ENCODE measurements around the gene SLC2A4RG.
"Not testable (repeated sequence)": the region's sequence is repeated elsewhere in the genome, so short reads cannot be mapped to it uniquely, and the experiment has no call there.

Gene SLC2A4RG

DNA sequence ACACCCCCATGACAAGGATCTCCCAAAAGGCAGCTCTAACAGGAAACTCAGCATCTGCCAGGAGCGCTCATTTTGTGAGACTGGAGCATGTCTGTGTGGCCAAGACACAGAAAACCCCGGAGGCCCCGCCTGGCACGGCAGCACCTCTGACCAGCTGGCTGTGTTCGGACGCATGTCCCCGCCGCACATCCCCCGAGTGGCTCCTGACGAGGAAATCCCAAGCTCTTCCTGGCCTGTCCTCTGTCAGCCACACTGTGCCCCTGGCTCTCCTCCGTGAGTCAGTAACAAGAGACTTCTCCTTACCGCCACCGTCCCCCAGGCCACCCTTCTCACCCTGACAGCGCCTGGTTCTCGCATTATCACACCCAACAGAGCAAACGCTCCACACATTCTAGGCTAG lies 14.4 kb downstream of the SLC2A4RG start:
- DNase-seq (ENCODE audit: low read depth): no peak

- DNase-seq (ENCODE audit: low read depth): no peak
These were observed 16.5 kb downstream of the SLC2A4RG start for GRCh38 chr20:63755933-63756647.

GRCh38 chr20:63756648-63756991 lies 17.0 kb downstream of the SLC2A4RG start:
- DNase-seq (ENCODE audit: low read depth): no peak

DNA sequence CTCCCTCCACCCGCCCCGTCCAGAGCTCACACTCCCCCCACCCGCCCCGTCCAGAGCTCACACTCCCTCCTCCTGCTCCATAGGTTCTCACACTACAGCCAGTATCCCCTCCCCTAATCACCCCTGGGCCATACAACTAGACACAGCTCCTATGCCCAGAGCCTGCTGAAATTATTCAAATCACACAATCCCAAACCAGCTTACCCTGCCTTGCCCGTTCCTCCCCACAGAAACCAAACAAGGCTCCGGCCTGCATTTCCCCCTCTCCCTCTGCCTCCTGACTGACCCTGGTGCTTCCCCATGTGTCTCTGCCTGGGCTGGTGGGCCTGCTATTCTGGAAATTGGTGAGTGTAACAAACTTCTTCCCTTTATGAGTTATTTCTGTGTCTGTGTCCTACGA lies 18.6 kb downstream of the SLC2A4RG start:
- no peak for DNase-seq (ENCODE audit: low read depth)

DNA sequence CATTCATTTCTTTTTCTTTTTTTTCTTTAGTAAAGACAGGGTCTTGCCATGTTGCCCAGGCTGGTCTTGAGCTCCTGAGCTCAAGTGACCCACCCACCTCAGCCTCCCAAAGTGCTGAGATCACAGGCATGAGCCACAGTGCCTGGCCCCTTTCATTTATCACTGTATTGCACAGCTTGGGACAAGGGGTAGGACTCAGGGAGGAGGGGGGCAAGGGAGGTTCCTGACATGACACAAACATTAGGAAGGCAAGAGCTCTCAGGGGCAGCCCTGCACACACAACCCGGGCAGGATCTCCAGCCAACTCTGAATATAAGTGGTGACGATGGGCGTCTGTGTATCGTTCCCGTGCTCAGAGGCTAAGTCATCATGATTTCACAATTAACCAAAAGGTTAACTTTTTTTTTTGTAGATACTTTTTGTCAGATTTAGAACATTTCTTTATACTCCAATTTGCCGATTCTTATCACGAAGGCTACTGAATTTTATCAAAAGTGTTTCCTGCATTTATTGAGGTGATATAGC lies 19.9 kb downstream of the SLC2A4RG start:
- no peak for DNase-seq (ENCODE audit: low read depth)

GRCh38 chr20:63765082-63765873 lies 25.7 kb downstream of the SLC2A4RG start:
- no peak for DNase-seq (ENCODE audit: low read depth)

- no peak for DNase-seq (ENCODE audit: low read depth)
These were observed 26.3 kb downstream of the SLC2A4RG start for GRCh38 chr20:63765902-63766301.

DNA sequence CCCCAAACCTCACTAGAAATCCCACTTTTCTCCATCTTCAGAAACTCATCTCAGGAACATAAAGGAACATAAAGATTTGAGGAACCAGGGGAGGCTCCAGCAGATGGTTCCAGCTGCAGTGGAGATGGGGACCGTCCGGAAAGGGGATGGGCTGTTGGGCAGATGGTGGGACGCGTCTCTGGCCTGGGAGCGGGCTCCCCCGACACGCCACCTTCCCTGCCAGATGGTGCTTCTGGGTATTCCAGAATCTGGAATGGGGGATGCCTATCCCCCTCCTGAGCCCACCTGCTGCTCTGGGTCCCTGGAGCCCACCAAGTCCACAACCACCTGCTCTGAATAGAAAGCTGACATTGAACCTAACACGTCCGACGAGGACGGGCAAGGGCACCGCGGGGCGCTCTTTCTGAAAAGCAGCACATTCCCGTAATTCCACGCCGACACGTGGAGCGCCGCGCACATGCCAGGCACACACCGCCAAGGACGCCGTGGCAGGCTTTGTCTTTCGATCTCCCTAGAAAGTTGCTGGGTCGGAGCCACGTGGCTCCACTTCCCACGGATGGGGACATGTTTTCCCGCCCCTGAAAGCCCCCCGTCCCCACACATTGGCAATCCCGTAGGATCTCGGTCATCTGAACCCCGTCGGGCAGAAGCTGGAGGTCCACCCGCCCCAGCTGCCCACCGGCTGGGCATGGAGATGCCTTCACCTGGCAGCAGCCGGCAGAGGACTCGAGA lies 27.3 kb downstream of the SLC2A4RG start:
- no peak for DNase-seq (ENCODE audit: low read depth)

DNA sequence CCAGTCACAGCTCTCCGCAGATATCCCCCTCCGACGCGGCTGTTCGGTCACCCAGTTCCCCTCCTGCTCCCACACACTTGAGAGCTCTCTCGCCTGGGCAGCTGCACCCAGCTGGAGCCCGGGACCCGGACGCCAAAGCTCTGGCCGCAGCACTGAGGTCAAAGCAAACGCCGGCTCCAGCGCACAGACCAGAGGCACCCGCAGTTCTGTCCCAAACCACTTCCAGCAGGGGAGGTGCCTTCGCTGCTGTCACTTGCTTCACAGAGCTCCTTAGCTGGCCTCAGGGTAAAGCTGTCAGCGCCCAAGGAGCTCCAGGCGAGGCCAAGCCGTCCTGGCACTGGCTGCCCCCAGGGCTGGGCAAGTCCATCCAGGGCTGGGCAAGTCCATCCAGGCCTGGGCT lies 27.9 kb downstream of the SLC2A4RG start:
- DNase-seq (ENCODE audit: low read depth): no peak

GRCh38 chr20:63767886-63768285 lies 28.3 kb downstream of the SLC2A4RG start:
- DNase-seq (ENCODE audit: low read depth): no peak

DNA sequence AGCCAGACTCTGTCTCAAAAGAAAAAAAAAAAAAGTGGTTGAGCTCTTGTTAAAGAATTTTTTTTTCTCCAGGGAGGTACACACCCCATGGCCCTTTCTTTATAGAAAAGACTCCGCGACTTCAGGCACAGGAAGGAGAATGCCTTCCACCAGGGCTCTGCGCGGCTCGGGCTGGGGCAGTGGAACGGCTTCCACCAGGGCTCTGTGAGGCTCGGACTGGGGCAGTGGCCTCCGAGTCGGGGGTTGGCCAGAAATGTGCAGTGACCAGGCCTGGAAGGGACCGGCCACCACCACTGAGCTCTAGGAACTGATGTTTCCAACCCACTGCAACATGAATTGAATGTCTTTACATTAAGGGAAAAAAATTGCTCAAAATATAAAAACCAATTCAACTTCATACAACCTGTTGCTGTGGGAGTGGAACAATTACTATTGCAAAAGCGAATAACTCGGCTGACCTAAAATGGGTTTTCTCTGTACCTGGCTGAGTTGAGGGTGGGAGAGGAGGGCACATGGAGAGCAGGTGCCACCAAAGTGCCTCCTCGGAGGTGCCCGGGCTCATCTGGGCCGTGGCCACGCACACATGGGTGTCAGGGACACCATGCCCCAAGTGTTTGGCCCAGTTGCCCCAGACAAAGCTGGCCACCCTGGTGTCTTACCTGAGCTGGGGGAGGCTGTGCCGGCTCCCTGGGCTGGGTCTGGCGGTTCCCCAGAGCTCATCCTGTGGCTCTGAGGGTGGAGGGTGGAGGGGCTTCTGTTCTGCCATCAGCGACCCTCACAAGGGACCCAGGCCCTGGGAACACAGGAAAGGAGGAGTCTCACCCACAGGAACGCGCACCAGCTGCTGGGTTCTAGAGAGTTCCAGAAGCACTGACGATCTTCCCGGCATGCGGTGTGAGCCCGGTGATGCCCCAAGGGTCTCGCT lies 29.3 kb downstream of the SLC2A4RG start:
- no peak for DNase-seq (ENCODE audit: low read depth)

DNA sequence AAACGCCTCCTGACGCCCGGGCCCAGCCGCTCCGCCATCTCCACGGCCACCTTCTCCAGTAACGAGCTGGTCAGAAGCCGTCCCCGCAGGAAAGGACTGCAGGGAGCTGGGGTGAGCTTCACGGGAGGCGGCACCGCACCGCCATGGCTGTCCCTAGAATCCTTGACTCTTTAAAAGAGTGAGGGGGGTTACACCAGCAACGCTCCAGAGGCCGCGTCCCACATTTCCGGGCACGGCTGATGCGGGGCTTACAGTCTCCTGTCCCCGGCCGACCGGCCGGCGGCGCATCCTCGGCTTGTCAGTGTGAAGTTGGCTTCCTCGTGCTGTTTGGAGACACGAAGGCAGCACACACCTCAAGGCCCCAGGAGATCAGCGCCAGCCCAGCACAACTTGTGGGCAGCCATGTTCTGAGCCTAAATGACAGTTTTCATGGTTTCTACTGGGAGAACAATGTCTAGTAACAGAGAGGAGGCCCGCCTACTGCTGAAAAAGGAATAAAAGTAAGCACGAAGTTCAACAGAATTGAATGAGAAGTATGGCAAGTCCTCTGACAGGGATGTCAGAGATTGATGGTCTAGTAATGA lies 30.4 kb downstream of the SLC2A4RG start:
- DNase-seq (ENCODE audit: low read depth): no peak

DNA sequence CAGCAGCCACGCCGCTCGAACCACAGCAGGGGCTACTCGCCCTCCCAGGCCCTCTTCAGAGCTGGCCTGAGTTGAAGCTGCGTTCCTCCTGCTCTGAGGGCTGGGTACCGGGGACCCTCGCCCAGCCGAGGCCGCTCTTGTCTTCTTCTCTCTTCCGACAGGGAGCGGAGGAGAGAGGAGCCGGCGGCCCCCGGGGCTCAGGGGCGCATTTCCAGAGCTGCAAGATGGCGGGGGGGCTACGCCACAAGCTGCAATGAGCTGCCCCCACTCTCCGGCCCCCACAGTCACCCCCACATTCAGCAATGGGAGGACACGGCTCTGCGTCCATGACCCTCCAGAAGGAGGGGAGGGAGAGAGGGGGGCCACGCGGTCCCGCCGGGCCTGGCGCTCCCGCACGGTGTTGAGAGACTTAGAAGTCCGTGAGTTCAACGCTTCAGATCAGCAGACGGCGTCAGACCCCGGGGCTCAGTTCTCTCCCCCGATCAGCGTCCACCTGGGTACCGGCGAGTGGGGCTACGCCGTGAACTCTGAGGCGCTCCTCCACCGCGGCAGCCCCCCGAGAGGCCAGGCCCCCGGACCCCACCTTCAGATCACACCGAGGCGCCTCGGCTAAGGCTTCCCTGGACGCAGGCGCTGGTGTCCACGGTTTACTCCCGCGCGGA lies 31.6 kb downstream of the SLC2A4RG start:
- no peak for DNase-seq (ENCODE audit: low read depth)

GRCh38 chr20:63772781-63773518 lies 33.4 kb downstream of the SLC2A4RG start:
- no peak for DNase-seq (ENCODE audit: low read depth)

DNA sequence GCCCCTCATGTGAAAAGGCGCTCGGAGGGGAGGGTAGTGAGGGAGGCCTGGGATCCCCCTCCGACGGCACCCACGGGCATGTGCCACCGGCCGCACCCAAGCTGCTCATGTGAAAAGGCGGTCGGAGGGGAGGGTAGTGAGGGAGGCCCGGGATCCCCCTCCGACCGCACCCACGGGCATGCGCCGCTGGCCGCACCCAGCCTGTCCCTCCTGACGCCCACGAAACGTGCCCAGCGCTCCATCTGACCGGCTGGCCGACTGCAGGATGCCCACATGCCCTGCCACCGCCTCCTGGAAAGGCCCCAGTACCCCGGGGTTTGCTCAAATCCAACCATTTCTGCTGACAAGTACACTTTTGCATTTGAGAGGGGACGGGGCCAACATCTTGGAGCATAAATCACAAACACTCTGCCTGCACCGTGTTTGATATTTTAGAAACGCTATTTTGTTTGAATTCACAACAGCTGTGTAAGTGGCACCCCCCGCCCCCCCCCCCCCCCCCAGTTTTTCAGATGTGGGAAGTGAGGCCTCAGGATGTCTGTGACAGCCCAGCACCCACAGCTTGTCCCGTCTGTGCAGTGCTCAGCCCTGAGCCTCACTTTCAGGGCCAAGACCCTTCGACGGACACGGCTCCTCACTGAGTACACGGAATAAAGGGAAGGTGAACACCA lies 34.1 kb downstream of the SLC2A4RG start:
- no peak for DNase-seq (ENCODE audit: low read depth)

- no peak for DNase-seq (ENCODE audit: low read depth)
These were observed 34.7 kb downstream of the SLC2A4RG start for GRCh38 chr20:63774306-63774705.

DNA sequence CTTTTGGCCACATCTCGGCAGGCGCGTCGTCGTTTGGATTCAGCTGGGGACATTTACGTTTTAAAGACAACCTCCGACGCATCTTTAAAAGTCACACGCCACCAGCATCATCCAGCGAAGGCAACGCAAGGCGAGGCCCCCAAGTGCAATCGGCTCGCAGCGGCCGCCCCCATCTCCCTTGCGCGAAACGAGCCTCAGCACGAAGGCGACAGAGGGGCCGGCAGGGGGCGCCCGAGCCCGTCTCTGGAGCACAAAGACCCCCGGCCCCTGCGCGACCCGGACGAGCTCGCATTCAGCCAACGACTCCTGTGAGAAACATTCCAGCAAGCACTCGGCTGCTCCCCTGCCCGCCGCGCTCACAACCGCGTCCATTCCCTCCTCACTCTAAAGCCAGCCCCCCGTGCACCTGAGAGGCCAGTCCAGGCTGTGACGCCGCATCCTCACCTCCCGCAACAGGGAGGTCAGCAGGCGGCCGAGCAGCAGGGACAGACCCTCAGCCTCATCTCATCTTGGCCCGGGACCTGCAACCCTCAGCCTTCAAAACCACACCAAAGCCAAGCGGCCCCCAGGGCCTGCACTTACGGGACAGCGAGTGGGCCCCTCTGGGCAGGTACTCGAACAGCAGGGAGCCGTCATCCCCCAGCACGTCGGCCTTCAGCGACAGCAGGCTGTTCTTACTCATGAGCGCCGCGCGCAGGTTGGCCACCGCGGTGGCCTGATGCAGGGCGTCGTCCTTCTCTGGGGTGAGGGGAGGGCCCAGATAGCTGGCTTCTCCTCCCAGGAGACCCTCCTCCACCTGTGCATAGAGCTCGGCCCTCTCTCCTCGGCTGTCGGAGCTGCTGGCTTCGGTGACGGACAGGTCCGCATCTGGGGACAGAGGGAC lies 35.8 kb downstream of the SLC2A4RG start:
- DNase-seq (ENCODE audit: low read depth): no peak

DNA sequence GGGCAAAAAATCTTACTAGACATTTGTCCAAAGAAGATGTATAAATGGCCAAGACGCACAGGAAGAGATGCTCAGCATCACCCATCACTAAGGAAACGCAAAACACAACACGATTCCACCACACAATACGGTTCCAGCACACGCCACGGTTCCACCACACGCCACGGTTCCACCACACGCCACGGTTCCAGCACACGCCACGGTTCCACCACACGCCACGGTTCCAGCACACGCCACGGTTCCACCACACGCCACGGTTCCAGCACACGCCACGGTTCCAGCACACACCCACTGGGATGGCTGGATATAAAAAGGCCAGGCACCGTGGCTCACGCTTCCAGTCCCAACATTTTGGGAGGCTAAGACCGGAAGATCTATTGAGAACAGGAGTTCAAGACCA lies 37.3 kb downstream of the SLC2A4RG start:
- not testable (repeated sequence) for DNase-seq (ENCODE audit: low read depth)
